Measurements from ENCODE around the gene THSD4.

Gene THSD4

DNA sequence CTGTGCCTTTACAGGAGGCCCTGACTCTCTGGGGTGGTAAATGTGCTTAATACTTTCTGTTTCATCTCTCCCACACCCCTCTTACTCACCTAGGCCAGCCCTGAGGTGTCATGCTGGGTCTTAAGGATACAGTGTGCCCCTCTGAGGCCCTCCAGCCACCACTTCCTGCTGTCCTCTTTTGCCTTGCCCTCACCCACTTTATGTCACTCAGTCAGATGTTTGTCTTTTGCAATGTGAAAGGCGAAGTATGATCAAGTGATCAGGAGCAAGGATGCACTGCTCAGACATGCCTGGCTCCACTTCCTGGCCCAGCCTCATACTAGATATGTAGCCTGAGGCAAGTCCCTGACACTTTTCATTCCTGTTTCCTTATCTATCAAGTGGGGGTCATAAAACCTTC, 356.1 kb downstream of the THSD4 start:
- no peaks in the 10 kb centered on the region for H3K27me3 ChIP-seq (ENCODE audit: insufficient read depth, low read depth, severe bottlenecking)
- no peaks in the 10 kb centered on the region for H3K36me3 ChIP-seq
- peaks cover 2% of the 10 kb centered on the region for H3K9me3 ChIP-seq (ENCODE audit: severe bottlenecking)
- no peak overlapping the region for H3K4me3 ChIP-seq (ENCODE audit: low read depth, low read length)
- no peak for DNase-seq
- H3K27ac ChIP-seq = no peak overlapping the region
- TF ChIP-seq, protein P1, sequence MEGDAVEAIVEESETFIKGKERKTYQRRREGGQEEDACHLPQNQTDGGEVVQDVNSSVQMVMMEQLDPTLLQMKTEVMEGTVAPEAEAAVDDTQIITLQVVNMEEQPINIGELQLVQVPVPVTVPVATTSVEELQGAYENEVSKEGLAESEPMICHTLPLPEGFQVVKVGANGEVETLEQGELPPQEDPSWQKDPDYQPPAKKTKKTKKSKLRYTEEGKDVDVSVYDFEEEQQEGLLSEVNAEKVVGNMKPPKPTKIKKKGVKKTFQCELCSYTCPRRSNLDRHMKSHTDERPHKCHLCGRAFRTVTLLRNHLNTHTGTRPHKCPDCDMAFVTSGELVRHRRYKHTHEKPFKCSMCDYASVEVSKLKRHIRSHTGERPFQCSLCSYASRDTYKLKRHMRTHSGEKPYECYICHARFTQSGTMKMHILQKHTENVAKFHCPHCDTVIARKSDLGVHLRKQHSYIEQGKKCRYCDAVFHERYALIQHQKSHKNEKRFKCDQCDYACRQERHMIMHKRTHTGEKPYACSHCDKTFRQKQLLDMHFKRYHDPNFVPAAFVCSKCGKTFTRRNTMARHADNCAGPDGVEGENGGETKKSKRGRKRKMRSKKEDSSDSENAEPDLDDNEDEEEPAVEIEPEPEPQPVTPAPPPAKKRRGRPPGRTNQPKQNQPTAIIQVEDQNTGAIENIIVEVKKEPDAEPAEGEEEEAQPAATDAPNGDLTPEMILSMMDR (IDR thresholded peaks at IDR 0.05; ENCODE audit: low read depth, low read length) = no peak

DNA sequence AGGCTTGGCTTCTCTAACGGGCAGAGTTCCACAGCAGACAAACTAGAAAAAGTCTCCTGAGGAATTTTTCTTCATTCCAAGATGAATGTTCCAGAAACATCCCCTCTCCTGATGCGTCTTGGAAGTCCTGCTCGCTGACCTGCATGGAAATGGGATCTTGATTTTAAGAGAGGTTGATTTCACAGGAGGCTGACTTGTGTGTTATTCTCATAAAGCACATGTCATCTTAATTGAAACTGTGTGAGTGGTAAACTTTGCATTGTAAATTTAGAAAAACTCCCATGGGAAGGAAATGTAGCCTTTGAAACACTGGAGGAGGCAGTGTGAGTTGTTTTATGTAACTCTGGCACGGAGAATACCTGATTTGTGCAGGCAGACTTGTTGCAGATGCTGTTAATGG, 357.3 kb downstream of the THSD4 start:
- no peak overlapping the region for H3K4me3 ChIP-seq (ENCODE audit: low read depth, low read length)
- TF ChIP-seq, protein P1 (IDR thresholded peaks at IDR 0.05; ENCODE audit: low read depth, low read length) = no peak
- H3K9me3 ChIP-seq (ENCODE audit: severe bottlenecking) = peaks cover 2% of the 10 kb centered on the region
- H3K27ac ChIP-seq = no peak overlapping the region
- no peaks in the 10 kb centered on the region for H3K36me3 ChIP-seq
- no peak for DNase-seq
- no peaks in the 10 kb centered on the region for H3K27me3 ChIP-seq (ENCODE audit: insufficient read depth, low read depth, severe bottlenecking)

DNA sequence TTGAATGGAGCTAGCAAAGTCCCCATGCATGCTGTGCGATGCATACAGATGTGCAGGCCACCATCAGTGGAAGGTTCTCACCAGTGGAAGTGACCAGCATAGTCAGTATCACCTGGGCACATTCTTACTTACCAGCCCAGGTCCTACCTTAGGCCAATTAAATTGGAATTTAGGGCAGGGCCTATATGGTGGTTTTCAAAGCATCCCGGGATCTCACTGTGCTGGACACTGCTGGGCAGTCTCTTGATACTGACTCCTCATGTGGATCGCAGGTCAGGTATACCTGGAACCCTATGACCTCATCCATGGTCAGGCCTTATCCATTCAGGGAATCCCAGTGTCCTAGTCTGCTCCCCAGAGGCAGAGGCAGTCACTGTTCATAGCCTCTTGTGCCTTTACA, 358.5 kb downstream of the THSD4 start:
- Histone ChIP-seq H3K27ac (peak overlapping the region; percentile 83), H3K9me3 (ENCODE audit: severe bottlenecking) (peaks cover under 1% of the 10 kb centered on the region), H3K36me3 (no peaks in the 10 kb centered on the region), H3K27me3 (ENCODE audit: insufficient read depth, low read depth, severe bottlenecking) (no peaks in the 10 kb centered on the region), H3K4me3 (ENCODE audit: low read depth, low read length) (no peak overlapping the region)
- TF ChIP-seq, protein P1 (IDR thresholded peaks at IDR 0.05; ENCODE audit: low read depth, low read length) = no peak
- no peak for DNase-seq

DNA sequence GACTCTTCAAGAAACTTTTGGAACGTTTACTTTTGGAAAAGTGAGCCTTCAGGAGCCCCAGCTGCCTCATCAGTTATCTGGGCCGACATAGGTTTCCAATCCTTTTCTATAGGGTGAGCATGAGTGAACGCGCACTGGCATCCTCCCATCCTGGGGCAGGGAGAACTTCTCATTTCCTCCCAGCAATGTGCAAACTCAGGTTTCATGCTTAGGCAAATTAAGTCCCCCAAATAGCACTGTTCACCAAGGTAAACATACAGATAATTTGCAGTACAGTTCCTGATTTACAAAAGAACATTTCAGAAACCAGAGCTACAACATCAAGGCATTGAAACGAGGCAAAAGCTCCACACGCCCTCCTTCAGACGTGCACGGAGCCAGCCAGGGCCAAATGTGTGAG, 361.6 kb downstream of the THSD4 start:
- no peak overlapping the region for H3K27ac ChIP-seq
- no peak for DNase-seq
- TF ChIP-seq, protein P1 (IDR thresholded peaks at IDR 0.05; ENCODE audit: low read depth, low read length) = no peak
- H3K27me3 ChIP-seq (ENCODE audit: insufficient read depth, low read depth, severe bottlenecking) = no peaks in the 10 kb centered on the region
- H3K4me3 ChIP-seq (ENCODE audit: low read depth, low read length) = no peak overlapping the region
- no peaks in the 10 kb centered on the region for H3K36me3 ChIP-seq
- no peaks in the 10 kb centered on the region for H3K9me3 ChIP-seq (ENCODE audit: severe bottlenecking)

DNA sequence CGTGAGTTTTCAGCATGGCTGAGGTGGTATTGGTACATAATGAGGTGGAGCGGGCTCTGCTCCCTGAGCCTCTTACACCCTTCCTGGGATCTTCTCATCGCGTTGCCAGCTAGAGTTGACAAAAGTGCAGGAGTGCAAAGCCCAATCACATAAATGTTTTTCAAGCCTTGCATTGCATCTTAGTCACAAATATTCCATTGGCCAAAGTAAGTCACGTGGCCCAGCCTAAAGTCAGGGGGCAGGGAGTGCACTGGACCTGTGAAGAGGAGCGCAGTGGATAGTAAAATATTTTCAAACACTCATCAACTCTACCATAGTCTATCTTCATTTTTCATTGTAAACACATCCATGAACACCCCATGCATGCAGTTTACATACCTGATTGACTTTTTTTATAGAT, 365.3 kb downstream of the THSD4 start:
- TF ChIP-seq, protein P1 (IDR thresholded peaks at IDR 0.05; ENCODE audit: low read depth, low read length) = no peak
- H3K36me3 ChIP-seq = no peaks in the 10 kb centered on the region
- H3K27me3 ChIP-seq (ENCODE audit: insufficient read depth, low read depth, severe bottlenecking) = no peaks in the 10 kb centered on the region
- H3K27ac ChIP-seq = no peak overlapping the region
- H3K9me3 ChIP-seq (ENCODE audit: severe bottlenecking) = no peaks in the 10 kb centered on the region
- no peak for DNase-seq
- no peak overlapping the region for H3K4me3 ChIP-seq (ENCODE audit: low read depth, low read length)

DNA sequence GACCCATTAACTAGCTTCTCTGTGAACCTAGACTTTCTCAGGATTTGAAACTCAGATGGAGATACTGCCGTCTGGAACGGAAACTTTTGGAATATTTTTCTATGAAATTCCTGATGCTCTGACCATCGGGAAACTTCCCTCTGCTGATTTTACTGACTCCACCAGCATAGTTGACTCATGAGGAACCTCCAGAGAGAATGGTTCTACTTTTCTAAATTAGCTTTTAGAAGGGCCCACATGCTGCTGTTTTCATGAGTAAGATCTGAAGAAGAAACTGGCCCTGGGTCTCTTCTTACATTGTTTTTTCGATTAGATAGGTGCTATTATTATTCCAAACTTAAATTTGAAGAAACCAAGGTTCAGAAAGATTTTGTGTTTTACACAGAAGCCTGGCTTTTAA, 368.8 kb downstream of the THSD4 start:
- no peak overlapping the region for H3K27ac ChIP-seq
- TF ChIP-seq, protein P1 (IDR thresholded peaks at IDR 0.05; ENCODE audit: low read depth, low read length) = no peak
- DNase-seq = no peak
- H3K36me3 ChIP-seq = no peaks in the 10 kb centered on the region
- no peaks in the 10 kb centered on the region for H3K9me3 ChIP-seq (ENCODE audit: severe bottlenecking)
- no peaks in the 10 kb centered on the region for H3K27me3 ChIP-seq (ENCODE audit: insufficient read depth, low read depth, severe bottlenecking)
- H3K4me3 ChIP-seq (ENCODE audit: low read depth, low read length) = no peak overlapping the region
